Left hindlimb (tissue), 1 donor: Measurements from ENCODE around the gene STAM2.
"Not testable (repeated sequence)": the region's sequence is repeated elsewhere in the genome, so short reads cannot be mapped to it uniquely, and the experiment has no call there.

Experiments
- DNase-seq: peaks from one replicate; pipeline ENCODE4 v3.0.0-alpha.2; 2018

Gene STAM2

DNA sequence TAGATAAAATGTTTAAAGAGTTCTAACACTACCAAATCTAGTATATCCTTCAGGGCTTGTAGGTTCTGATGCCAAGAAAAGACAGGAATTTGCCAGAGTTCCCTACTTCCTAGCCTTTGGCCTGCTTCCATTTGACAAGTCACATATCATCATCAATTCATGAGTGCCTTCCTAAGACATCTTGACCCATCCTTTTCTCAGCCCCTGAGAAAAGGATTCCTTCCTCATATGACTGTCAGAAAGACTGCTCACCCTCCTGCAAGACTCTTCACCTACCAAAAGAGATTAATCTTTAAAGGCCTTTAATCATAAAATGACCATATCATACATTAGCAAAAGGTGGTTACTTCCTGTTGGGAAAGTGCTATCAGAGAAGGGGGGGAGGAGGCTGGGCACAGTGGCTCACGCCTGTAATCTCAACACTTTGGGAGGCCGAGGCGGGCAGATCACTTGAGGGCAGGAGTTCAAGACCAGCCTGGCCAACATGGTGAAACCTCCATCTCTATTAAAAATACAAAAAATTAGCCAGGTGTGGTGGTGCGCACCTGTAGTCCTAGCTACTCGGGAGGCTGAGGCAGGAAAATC is 3.3 kb downstream of the STAM2 start:
- not testable (repeated sequence) for DNase-seq

DNA sequence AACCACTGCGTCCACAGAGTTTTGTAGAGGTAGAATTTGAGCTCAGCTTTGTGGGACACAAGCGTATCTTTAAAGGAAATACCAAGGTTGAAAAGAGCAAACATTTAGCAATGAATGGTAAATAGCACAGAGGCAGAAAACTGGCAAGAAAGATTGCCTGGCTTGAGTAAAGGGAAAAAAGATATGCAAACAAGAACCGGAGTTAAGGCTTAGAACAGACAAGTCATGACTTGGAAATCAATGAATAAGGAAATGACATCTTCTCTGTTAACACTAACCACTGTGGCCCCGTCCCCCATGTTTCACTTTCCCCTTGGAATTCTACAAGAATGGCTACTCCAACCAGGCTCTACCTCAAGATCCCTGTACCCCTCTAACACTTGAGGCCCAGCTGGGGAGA is 3.8 kb downstream of the STAM2 start:
- no peak for DNase-seq

DNA sequence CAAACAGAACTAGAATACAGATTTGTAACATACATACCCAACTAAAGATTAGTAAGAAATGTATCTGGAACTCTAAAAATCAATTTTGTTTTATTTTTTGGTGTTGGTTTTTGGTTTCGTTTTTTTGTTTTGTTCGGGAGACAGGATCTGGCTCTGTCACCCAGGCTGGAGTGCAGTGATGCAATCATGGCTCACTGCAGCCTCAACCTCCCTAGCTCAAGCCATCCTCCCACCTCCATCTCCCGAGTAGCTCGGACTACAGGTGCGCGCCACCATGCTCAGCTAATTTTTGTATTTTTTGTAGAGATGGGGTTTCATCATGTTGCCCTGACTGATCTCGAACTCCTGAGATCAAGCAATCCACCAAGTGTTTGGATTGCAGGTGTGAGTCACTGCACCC is 6.4 kb downstream of the STAM2 start:
- DNase-seq = not testable (repeated sequence)

GRCh38 chr2:152167470-152167869 is 8.1 kb downstream of the STAM2 start:
- DNase-seq = not testable (repeated sequence)

DNA sequence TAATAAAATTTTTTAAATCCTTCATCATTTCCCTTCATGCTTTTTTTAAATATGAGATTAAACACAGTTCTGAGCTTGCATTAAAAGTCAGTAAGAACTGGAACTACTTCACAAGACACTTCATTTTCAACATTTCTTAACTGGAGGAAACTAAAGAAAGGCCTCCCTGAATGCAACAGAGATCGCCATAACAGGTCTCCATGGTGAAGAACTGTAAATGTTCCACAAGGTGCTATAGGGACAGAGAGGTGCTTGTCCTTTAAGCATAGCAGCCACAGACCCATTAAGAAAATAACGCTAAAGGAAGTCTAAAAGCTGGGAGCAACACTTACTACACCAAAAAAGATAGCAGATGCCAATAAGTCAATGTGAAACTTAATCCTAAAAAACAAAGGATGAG is 8.5 kb downstream of the STAM2 start:
- no peak for DNase-seq

DNA sequence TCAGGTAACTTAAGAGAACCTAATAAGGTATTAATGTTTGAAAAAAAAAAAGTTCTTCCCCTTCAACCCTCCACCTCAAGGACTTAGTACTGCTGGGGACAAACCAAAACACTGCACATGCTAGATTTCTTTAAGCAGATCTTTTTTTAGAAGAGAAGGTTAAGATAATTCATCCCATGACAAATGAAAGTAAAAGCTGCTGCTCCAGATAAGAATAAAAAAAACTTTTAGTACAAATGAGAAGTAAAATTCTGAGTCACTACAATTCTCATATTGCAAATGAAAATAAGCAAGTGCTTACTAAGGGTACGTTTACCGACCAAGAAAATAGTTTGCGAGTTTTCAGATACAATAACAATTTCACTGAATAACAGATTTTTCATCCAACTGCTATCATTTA is 8.9 kb downstream of the STAM2 start:
- DNase-seq = no peak

GRCh38 chr2:152165780-152166179 is 9.8 kb downstream of the STAM2 start:
- DNase-seq = no peak

GRCh38 chr2:152165306-152165705 is 10.3 kb downstream of the STAM2 start:
- no peak for DNase-seq

DNA sequence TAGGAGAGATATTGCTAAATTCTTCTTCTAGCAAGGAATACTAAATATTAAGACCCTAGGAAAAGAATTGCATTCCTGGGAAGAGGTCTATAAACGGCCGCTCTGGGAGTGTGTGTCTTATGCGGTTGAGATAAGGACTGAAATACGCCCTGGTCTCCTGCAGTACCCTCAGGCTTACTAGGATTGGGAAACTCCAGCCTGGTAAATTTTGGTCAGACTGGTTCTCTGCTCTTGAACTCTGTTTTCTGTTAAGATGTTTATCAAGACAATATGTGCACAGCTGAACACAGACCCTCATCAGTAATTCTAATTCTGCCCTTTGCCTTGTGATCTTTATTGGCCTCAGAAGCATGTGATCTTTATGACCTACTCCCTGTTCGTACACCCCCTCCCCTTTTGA is 11.9 kb downstream of the STAM2 start:
- DNase-seq = not testable (repeated sequence)

DNA sequence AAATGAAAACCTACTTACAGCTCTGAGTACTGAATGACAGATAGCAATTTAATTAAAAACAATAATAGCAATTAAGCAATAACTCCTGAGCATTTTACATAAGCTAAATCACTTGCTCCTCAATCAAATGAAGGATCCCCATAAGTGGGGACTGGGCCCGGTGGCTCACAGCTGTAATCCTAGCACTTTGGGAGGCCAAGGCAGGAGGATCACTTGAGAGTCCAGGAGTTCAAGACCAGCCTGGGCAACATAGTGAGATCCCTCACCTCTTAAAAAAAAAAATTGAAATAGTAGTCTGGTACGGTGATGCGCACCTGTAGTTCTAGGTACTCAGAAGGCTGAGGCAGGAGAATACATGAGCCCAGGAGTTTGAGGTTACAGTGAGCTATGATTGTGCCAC is 13.4 kb downstream of the STAM2 start:
- DNase-seq = no peak

GRCh38 chr2:152161598-152161997 is 14.0 kb downstream of the STAM2 start:
- no peak for DNase-seq

- not testable (repeated sequence) for DNase-seq
These were observed 15.2 kb downstream of the STAM2 start for GRCh38 chr2:152160378-152160777.

DNA sequence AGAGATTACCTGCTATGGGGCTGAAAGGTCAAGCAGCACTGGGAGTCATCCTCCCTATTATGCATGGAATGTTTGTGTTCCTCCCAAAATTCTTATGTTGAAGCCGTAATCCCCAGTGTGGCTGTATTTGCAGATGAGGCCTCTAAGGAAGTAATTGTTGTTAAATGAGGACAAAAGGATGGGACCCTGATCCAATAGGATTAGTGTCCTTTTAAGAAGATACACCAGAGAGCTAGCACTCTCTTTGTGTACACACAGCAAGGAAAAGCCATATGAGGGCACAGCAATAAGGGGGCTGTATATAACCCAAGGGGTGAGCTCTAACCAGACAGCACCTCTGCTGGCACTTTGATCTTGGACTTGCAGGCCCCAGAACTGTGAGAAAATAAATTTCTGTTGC is 18.3 kb downstream of the STAM2 start:
- DNase-seq = no peak

- no peak for DNase-seq
These were observed 20.4 kb downstream of the STAM2 start for GRCh38 chr2:152155209-152155608.

DNA sequence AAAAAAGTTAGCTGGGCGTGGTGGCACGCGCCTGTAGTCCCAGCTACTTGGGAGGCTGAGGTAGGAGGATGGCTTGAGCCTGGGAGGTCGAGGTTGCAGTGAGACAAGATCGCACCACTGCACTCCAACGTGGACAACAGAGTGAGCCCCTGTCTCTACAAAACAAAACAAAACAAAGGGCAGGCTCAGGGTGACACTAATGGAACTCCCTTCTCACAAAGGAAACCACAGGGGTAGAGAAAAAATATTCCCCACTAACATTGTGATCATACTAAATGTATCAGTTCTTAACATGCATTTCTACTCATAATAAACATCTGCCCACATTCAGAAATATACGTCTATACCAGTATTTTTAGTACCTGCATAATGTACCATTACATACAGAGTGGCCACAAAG is 21.1 kb downstream of the STAM2 start:
- no peak for DNase-seq

DNA sequence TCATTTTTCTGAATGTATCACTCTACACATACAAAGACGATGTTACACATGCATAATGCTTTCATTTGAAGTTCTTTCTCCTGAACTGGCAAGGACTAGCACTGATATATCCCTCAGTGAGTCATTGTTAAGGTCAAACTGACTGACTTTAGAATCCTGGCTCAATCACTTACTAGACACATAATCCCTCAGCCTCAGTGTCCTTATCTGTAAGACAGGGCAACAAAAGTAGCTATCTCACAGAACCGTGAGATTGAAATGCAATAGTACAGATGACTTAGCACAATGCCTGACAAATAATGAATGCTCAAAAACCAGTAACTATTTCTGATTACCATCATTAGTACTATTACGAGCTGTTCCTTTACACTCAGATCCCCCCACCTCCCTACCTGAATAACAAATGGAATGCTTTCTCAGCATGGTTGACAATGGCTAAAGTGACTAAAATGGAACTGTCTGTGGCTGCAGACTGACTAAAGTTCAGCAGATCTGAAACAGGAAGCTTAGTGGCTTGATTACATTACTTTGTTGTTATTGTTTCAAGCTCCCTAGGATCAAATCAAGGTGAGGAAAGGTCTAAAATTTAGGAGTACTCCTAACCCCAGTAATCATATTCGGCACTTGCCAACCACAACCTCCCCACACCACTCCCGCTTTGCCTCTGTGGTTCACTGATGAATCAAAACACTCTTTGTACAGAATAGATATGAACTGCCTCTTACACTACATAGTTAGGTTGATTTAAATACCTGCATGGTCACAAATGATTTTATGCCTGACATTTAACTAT is 40.9 kb downstream of the STAM2 start:
- DNase-seq = no peak

DNA sequence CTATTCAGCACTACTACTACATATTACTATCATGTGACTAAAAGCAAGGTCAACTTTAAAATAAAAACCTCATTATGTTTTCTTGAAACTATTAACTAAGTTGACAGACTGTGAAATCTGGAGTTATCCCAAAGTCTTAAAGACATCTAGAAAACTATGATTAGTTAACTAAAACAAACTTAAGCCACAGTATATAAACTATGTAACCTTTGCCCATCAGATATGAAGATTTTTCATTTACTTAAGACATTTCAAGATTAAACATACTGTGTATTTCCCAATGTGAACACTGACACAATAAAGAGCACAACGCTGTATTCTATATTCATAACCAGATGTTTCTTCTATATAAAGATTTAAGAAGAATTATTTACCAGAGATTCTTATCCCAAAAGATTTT is 43.3 kb downstream of the STAM2 start:
- no peak for DNase-seq

GRCh38 chr2:152127628-152128027 is 47.9 kb downstream of the STAM2 start:
- DNase-seq = no peak

DNA sequence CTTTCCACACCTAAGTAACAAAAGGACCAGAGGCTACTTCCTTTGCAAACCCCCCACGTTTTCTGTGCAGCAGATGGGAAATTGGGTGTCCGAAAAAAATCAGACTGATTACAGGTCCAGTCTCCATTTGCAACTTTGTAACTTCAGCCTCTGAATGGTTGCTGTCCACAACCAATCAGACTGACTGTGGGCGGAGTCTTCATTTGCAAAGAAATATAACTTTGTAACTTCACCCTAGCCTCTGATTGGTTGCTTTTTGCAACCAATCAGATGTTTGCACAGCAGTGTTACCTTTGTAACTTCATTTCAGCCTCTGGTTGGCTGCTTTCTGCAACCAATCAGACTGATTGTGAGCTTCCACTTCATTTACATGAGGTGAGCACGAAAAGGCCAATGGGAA is 48.9 kb downstream of the STAM2 start:
- no peak for DNase-seq

DNA sequence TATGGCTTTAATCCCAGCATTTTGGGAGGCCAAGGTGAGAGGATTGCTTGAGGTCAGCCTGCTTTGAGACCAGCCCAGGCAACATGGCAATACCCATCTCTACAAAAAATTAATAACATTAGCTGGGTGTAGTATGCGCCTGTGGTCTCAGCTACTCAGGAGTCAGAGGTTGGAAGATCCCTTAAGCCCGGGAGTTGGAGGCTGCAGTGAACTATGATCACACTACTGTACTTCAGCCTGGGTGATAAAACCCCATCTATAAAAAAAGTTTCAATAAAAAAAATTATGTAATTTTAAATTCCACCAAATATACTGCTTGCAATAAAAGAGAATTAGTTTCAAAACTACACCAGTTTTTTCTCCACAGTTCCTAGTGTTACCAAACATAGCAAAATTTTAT is 53.4 kb downstream of the STAM2 start:
- no peak for DNase-seq

DNA sequence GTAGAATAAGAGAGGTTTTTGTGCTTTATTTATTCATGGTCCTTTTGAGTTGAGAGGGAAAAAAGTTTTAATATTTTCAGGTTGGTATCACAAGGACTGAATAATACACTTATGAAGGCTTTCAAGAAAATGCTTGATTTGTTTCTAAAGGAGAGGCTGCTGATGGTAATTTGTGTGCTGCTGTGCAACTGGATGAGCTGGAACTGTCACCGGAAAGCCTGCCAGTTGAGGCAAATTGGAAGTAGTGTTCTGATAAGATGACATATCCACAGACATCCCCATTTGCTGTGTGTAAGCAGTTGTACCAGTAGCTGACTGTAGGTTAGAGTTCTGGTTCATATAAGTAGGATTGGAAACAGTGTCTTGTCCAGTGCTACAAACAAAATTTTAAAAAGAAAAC is 55.1 kb downstream of the STAM2 start:
- no peak for DNase-seq

- no peak for DNase-seq
These were observed 59.6 kb downstream of the STAM2 start for GRCh38 chr2:152115952-152116351.

DNA sequence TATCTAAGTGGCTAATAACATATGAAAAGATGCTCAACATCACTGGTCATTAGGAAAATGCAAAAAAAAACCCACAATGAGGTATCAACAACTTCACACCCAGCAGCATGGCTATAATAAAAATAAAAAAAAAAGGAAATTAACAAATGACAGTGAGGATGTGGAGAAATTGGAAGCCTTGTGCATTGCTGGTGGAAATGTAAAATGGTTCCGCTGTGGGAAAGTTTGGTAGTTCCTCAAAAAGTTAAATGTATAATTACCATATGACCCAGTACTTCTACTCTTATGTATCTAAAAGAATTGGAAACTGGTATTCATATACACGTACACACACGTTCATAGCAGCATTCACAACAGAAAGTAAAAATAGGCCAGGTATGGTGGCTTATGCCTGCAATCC is 61.2 kb downstream of the STAM2 start:
- DNase-seq = no peak

DNA sequence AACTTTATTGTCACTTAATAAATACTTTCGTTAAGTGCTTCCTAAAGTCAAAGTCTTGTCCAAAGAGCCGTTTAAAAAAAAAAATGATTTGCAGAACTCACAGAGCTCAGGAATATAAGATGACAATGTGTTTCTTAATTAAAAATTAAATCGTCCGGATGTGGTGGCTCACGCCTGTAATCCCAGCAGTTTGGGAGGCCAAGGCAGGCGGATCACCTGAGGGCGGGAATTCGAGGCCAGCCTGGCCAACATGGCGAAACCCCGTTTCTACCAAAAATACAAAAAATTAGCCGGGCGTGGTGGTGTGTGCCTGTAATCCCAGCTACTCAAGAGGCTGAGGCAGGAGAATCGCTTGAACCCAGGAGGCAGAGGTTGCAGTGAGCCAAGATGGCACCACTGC is 68.4 kb downstream of the STAM2 start:
- not testable (repeated sequence) for DNase-seq

DNA sequence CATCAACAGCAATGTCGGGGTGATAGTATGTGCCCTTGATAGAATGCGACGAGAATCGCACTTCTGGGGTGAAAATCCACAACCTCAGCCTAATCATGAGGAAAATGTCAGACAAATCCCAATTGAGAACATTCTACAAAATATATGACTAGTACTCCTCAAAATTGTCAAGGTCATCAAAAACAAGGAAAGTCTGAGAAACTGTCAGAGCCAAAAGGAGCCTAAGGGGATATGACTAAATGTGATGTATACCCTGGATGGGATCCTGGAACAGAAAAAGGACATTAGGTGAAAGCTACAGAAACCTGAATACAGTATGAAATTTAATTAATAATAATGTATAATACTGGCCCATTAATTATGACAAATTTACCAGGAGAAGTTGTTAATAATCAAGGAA is 69.1 kb downstream of the STAM2 start:
- DNase-seq = no peak
